Stimulated activated CD8-positive, alpha-beta memory T cell treated with anti-CD3 and anti-CD28 coated beads, Interleukin-7, amount 100 ng/mL, for 24 hours (primary cell): Measurements from ENCODE around the gene TM7SF3.
A peak's percentile ranks its signal among the peaks of the same experiment; 100 is the strongest.
"Not testable (repeated sequence)": the region's sequence is repeated elsewhere in the genome, so short reads cannot be mapped to it uniquely, and the experiment has no call there.

Source experiments
- DNase-seq: peaks from one replicate; pipeline ENCODE4 v3.0.0-alpha.2; 2020; ENCODE audit warnings: low read depth

TM7SF3 gene

GRCh38 chr12:27014085-27014858 lies at the start of gene TM7SF3:
TM7SF3 (minus strand) TSS chr12:27014384; CDS start chr12:27014168, 216 bp downstream.
- peak; percentile 86 for DNase-seq

GRCh38 chr12:27063250-27063851 lies 49.2 kb upstream of the TM7SF3 start:
- DNase-seq, result no peak

- no peak for DNase-seq
Observed at GRCh38 chr12:27061317-27061716, 47.1 kb upstream of the TM7SF3 start.

- DNase-seq, result no peak
Observed at GRCh38 chr12:27060740-27061139, 46.6 kb upstream of the TM7SF3 start.

GRCh38 chr12:27057543-27057942 lies 43.4 kb upstream of the TM7SF3 start:
- no peak for DNase-seq

- DNase-seq, result no peak
Observed at GRCh38 chr12:27055966-27056365, 41.8 kb upstream of the TM7SF3 start.

GRCh38 chr12:27052742-27053141 lies 38.6 kb upstream of the TM7SF3 start:
- no peak for DNase-seq

- no peak for DNase-seq
Observed at GRCh38 chr12:27052176-27052575, 38.0 kb upstream of the TM7SF3 start.

- no peak for DNase-seq
Observed at GRCh38 chr12:27048822-27049752, 34.9 kb upstream of the TM7SF3 start.

- DNase-seq, result not testable (repeated sequence)
Observed at GRCh38 chr12:27042018-27042417, 27.8 kb upstream of the TM7SF3 start.

GRCh38 chr12:27040637-27041036 lies 26.5 kb upstream of the TM7SF3 start:
- not testable (repeated sequence) for DNase-seq

- DNase-seq, result no peak
Observed at GRCh38 chr12:27034607-27035293, 20.6 kb upstream of the TM7SF3 start.

- DNase-seq, result no peak
Observed at GRCh38 chr12:27032679-27033078, 18.5 kb upstream of the TM7SF3 start.

GRCh38 chr12:27031531-27031930 lies 17.3 kb upstream of the TM7SF3 start:
- no peak for DNase-seq

- no peak for DNase-seq
Observed at GRCh38 chr12:27026257-27026656, 12.1 kb upstream of the TM7SF3 start.

GRCh38 chr12:27025116-27025515 lies 10.9 kb upstream of the TM7SF3 start:
- no peak for DNase-seq

GRCh38 chr12:27024291-27024690 lies 10.1 kb upstream of the TM7SF3 start:
- DNase-seq, result no peak

GRCh38 chr12:27020761-27021160 lies 6.6 kb upstream of the TM7SF3 start:
- DNase-seq, result no peak

- no peak for DNase-seq
Observed at GRCh38 chr12:27018037-27018436, 3.9 kb upstream of the TM7SF3 start.

- not testable (repeated sequence) for DNase-seq
Observed at GRCh38 chr12:27017163-27017823, 3.1 kb upstream of the TM7SF3 start.

GRCh38 chr12:27015730-27016076 lies 1.5 kb upstream of the TM7SF3 start:
- DNase-seq, result no peak
